ENCODE data around the gene MYH8.

MYH8 gene

DNA sequence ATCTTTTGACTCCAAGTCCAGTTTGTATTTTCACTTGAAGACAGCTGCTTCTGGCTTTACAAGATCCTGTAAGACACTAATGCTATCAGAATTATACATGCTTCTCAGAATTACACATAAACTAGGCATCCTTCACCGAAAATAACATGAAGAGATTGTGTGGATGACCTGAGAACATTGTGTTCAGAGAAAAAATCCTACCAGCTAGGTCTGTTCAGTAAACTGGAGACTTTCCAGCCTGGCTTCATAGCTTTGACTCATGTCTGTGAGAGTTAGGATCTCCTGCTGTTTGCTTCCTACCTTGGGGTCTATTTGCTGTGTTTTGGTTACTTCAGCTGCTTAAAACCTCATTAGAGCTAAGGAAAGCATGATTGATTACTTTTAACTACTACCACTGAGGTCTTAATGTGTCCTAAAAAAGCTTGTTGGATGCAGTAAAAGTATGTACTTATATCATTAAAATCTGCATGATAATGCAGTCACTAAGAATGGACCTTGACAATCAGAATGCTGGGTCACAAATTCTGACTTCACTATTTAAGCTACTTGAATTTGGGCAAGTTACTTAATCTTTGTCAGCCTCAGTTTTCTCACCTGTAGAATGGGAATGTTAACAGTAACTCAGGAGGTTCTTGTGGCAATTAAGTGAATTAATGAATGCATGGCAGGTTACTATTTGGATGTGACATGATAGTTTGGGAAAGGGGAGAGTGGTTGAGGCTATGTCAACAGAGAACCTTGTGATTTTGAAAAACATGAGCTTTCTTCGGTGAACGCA lies 40.9 kb downstream of the MYH8 start:
- DNase-seq = no peak

DNA sequence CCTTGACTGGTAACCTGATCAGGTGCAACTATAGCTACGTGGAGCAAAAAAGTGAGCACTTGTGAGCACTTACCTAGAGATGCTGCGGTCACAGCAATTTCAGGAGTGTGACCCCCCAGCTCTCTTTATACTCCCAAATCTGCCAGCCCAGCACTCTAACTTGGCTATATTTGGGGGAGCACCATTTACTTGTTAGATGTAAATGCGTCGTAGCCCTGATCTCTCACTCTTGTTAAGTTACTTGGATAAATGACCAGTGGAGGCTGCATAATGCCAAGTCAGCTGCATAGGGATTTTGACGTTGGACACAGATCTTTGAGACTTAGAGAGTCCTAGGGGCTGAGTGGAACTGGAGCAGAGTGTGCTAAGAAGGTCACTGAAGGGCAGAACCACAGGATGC lies 48.8 kb downstream of the MYH8 start, which contains the start of gene MYH13:
TSS of gene MYH13 (minus strand) at position 101 of the 400 bp plus-strand sequence. CDS start 8,476 bp downstream, outside the sequence.
- no peak for DNase-seq

DNA sequence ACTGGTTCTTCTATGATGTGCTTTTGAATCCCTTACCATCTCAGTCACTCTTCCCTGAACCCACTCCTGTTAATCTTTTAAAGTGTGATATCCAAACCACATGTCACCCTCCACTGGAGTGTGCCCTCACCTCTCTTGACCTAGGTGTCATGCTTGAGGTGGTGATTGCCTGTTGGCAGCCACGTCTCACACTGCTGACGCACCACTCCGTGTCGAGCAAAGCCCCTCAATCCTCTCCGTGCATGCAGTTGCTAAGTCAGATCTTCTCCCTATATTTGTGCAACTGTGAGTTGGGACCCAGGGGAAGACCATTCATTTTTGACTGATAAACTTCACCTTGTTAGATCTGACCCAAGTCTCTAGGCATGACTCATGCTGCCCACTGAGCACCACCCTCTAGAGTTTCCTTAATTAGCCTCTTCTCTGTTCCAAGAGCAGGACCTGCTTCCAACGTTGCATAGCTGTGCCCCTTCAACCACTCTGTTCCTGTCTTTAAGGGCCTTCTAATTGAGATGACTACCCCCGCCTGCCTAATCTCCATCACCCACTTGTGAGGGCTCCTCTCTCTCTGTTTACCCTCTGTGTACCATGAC lies 51.6 kb downstream of the MYH8 start:
- no peak for DNase-seq

DNA sequence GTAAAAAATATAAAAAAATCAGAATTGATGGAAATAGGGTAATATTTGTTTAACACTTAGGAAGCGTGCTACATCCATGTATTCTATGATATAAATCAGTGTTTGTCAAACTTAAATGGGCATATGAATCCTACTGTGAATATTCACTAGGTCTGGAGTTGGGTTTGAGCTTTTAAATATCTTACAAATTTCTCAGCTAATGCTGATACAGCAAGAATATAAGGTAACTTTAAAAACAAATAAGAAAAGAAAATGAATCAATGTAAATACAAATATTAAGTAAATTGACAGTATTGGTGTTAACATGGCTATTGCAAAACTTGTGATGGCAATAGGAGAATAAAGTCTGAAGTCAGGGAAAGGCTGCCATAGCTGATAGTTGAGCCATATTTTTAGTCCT lies 52.5 kb downstream of the MYH8 start:
- DNase-seq = no peak

DNA sequence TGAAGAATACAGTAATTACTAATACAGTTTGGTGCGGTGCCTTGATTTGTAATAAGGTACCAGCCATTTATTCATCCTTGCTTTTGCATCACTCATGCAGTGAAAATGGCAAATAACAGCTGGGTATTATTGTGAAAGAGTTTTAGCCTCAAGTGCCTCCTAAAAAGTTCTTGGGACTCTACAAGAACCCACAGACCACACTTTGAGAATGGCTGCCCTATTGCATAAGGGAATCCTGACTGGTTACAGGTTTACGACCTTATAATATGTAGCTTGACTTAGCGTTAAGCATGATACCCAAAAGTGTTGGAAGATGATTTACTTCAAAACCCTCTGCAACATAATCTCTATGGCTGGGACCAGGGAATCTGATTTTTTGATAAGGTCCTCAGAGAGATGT lies 53.2 kb downstream of the MYH8 start:
- DNase-seq = no peak

DNA sequence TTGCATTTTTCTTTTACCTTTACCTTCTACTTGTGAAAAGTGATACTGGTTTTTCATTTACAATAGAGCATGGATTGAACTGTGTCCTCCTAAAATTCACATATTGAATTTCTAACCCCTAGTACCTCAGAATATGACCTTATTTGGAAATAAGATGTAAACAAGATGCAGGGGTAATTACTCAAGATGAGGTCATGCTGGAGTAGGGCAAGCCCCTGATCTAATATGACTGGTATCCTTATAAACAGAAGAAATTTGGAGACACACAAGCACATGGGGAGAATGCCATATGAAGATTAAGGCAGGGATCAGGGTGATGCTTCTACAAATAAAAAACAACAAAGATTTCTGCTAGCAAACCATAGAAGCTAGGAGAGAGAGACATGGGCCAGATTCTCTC lies 61.2 kb downstream of the MYH8 start:
- DNase-seq = no peak

DNA sequence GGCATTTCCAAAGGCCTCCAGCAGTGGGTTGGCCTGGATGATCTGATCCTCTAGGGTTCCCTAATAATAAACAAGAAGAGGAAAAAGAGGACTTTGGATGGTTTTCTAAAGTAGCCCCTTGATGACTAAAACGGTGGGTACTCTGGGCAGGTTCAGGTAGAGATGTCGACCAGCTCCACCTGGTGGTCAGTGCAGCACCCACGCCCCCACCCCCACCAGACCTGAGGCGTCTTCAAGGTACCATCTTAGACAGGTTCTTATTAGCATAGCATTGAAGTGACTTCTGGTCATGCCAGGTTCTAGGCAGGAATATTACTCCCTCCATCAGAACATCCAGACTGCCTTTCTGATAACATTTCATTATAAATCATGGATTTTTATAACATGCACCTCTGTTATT lies 64.0 kb downstream of the MYH8 start:
- DNase-seq = peak in 1 of 2 experiments; percentile 5

DNA sequence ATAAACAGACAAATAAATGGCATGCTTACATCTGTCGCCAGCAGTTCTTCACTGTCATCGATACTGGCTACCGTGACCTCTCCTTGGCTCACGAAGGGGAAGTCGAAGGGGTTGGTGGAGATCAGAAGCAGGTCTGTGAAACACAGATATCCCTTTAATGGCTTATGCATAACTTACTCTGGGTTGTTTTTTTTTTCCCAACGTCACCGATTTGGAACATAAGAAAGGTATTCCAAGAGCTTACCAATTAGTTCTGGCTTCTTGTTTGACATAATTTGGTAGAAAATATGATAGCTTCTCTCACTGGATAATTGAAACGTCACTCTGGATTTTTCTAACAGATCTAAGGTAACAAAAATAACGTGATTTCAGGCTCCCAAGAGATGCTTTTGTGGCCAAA lies 67.1 kb downstream of the MYH8 start:
- no peak for DNase-seq

DNA sequence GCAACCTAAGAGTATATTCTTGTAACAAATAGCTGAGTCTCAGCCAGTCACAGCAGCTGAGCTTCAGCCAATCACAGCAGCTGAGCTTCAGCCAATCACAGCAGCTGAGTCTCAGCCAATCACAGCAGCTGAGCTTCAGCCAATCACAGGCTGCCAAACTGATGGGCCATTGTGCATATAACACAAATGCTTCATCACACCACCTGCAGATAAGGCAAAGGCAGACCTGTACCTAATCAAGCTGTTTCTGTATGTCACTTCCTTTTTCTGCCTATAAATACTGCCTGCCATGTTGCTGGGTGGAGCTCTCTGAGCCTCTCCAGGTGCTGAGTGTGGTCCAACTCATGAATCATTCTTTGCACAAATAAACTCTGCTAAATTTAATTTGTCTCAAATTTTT lies 68.9 kb downstream of the MYH8 start:
- no peak for DNase-seq

DNA sequence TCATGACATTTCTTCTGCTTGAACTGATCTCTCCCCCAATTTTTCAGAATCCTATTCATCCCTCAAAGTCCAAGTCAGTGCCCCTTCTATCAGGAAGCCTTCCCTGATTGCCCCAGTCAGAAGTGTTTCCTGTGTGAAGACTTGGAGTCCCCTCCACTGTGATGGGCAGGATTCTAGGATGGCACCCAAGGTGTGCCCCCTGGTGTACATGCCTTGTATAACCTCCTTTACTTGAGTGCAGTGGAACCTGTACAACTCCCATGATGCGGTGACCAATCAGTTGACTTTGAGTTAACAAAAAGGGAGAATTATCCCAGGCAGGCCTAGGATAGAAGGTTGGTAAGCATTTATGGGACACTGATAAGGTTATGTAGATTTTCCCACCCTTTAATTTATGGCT lies 72.3 kb downstream of the MYH8 start:
- DNase-seq = no peak

DNA sequence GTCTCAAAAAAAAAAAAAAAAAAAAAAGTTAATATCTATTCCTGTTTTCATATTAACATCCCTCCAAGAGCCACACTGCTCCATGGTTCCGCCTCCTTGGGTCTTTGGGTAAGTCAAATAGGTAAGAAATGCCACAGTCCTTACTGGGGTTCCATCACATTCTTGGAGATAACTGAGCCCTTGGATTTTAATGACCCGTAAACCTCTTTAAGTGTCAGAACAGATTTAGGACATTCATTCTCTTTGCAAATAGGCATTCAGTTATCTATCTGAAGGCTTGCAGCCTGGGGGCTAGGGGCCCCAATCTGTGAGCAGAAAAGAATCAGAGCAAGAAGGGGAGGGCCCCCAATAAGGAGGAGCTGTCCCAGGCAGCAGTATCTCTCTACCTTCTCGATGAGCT lies 76.9 kb downstream of the MYH8 start:
- DNase-seq = no peak

Measured in stimulated activated CD4-positive, alpha-beta T cell treated with anti-CD3 and anti-CD28 coated beads, Interleukin-4, amount 100 ng/mL, for 4 hours (primary cell).